Neural cell (in vitro differentiated cells): ENCODE measurements around the gene ANKRD31.

Source experiments
- CTCF ChIP-seq: fragments of 450-650 bp; IDR thresholded peaks from 2 replicates; pipeline ENCODE4 v1.5.1; 2014; ENCODE audit warnings: antibody characterized with exemption, mild to moderate bottlenecking, moderate library complexity; ENCODE audit not compliant: poor library complexity, severe bottlenecking
- EP300 ChIP-seq: fragments of 450-650 bp; conservative IDR thresholded peaks from 2 replicates; pipeline ENCODE4 v1.6.1; 2014; ENCODE audit warnings: antibody characterized with exemption, mild to moderate bottlenecking, moderate library complexity; ENCODE audit not compliant: poor library complexity, severe bottlenecking
- EZH2 ChIP-seq: fragments of 200-600, 300-800 bp; shearing (Covaris generic), sonication (generic); IDR thresholded peaks from 2 replicates; pipeline ENCODE4 v1.6.1; 2014; ENCODE audit warnings: antibody characterized with exemption, low read length, borderline replicate concordance, mild to moderate bottlenecking; ENCODE audit not compliant: insufficient read depth, poor library complexity, severe bottlenecking

GRCh38 chr5:75053304-75054133 is 183.2 kb downstream of the ANKRD31 start:
- TF ChIP-seq CTCF (peak; percentile 31), EP300 (no peak), EZH2 (no peak)
